ENCODE measurements around the gene DOHH.

DNA sequence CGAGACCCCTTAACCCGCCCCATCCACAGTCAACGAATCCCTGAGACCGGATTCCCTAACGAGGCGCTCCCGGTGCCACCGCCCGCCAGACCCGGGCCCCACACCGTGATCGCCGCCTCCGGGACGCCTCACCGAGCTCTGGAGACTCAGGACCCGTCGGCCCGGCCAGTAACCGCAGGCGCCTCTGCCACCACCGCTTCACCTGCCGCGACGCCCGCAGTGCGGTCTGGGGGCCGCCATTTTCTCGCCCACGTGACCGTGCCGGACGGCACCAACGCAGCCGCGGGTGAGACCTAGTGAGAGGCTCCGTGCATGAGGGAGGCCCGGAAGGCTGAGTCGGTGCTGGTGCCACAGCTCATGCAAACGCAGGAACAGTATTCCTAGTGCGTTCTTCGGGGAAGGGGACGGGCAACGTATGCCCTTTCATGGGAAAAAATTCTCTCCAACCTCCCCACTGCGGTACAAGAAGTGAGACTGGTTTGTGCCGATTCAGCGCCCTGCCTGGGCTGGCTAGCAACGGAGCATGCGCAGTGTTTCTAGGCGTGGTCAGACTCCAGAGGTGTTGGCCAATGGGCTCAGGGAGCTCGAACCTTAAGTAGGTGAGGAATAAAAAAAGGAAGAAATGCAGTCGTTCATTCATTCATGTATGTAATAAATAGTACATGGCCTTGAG lies at the start of gene DOHH:
- TF ChIP-seq EZH2 (optimal IDR thresholded peaks at IDR 0.05; ENCODE audit: low read depth, low read length): no peak
- TF ChIP-seq, protein P1, sequence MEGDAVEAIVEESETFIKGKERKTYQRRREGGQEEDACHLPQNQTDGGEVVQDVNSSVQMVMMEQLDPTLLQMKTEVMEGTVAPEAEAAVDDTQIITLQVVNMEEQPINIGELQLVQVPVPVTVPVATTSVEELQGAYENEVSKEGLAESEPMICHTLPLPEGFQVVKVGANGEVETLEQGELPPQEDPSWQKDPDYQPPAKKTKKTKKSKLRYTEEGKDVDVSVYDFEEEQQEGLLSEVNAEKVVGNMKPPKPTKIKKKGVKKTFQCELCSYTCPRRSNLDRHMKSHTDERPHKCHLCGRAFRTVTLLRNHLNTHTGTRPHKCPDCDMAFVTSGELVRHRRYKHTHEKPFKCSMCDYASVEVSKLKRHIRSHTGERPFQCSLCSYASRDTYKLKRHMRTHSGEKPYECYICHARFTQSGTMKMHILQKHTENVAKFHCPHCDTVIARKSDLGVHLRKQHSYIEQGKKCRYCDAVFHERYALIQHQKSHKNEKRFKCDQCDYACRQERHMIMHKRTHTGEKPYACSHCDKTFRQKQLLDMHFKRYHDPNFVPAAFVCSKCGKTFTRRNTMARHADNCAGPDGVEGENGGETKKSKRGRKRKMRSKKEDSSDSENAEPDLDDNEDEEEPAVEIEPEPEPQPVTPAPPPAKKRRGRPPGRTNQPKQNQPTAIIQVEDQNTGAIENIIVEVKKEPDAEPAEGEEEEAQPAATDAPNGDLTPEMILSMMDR (IDR thresholded peaks at IDR 0.05; ENCODE audit: low read length): no peak
- no peak for TF ChIP-seq EZH2phosphoT487 (IDR thresholded peaks at IDR 0.05; ENCODE audit: low read length)

Data from MM.1S (cell line).